OCI-LY7 (cell line): ENCODE results near the gene NPLOC4. TPM values are rescaled to one million over a fixed set of nuclear protein-coding genes. Genes with fewer than 3 reads are reported as not detected.
"Not testable (repeated sequence)": the region's sequence is repeated elsewhere in the genome, so short reads cannot be mapped to it uniquely, and the experiment has no call there.

Experiments
- BruUV-seq: library from RNA; stranded (reverse); fragments of 400-500 nt; replicated peaks from 2 replicates; lab custom pipeline; 2021; lab: Mats Ljungman, UMichigan
- CTCF ChIA-PET: fragments of 300-600 bp; sonication (Branson Sonifier 250); formaldehyde crosslinking; loops from one replicate; lab custom pipeline; 2022; ENCODE audit warnings: antibody characterized with exemption; ENCODE audit not compliant: unreplicated experiment; lab: Charles Lee
- POLR2A ChIA-PET: fragments of 300-600 bp; sonication (Branson Sonifier 250); formaldehyde crosslinking; loops from one replicate; lab custom pipeline; 2022; ENCODE audit warnings: antibody characterized with exemption; lab: Charles Lee
- DNase-seq: peaks from one replicate; pipeline ENCODE4 v3.0.0-alpha.2; 2015; ENCODE audit warnings: low spot score
- H2AFZ ChIP-seq: fragments of 200-600 bp; sonication (generic), shearing (Covaris generic); 2 replicates; pipeline ENCODE4 v1.6.1; 2014; ENCODE audit warnings: mild to moderate bottlenecking, antibody characterized with exemption, low read length, moderate library complexity
- H3K27ac ChIP-seq: fragments of 200-600 bp; sonication (generic); 2 replicates; pipeline ENCODE4 v1.5.1; 2014; ENCODE audit warnings: mixed run types, low read depth, mild to moderate bottlenecking, moderate library complexity, low read length, inconsistent platforms; ENCODE audit not compliant: poor library complexity, severe bottlenecking
- H3K36me3 ChIP-seq: fragments of 200-600 bp; sonication (generic); 2 replicates; pipeline ENCODE4 v1.6.1; 2014; ENCODE audit warnings: mild to moderate bottlenecking, antibody characterized with exemption, low read length, moderate library complexity, mixed read lengths; ENCODE audit not compliant: insufficient read depth
- H3K4me1 ChIP-seq: fragments of 200-600 bp; sonication (generic); 2 replicates; pipeline ENCODE4 v1.5.1; 2014; ENCODE audit warnings: mild to moderate bottlenecking, low read length; ENCODE audit not compliant: insufficient read depth, poor library complexity, severe bottlenecking
- H3K4me2 ChIP-seq: fragments of 200-600 bp; sonication (generic); 2 replicates; pipeline ENCODE4 v1.6.1; 2014; ENCODE audit warnings: mild to moderate bottlenecking, low read length
- H3K4me3 ChIP-seq: fragments of 200-600 bp; sonication (generic); 2 replicates; pipeline ENCODE4 v1.5.1; 2014; ENCODE audit warnings: mild to moderate bottlenecking, low read depth, low read length; ENCODE audit not compliant: poor library complexity, severe bottlenecking
- H3K79me2 ChIP-seq: fragments of 200-600 bp; sonication (generic); 2 replicates; pipeline ENCODE4 v1.6.1; 2016; ENCODE audit warnings: low read depth, mild to moderate bottlenecking, low read length, moderate library complexity, mixed read lengths; ENCODE audit not compliant: insufficient read depth
- H3K9me2 ChIP-seq: fragments of 200-600 bp; sonication (generic); 2 replicates; pipeline ENCODE4 v1.6.1; 2016; ENCODE audit warnings: mild to moderate bottlenecking, low read length, mixed read lengths; ENCODE audit not compliant: insufficient read depth
- H3K9me3 ChIP-seq: fragments of 200-600 bp; sonication (generic); 2 replicates; pipeline ENCODE4 v1.6.1; 2014; ENCODE audit warnings: mild to moderate bottlenecking, mixed run types, low read length, mixed read lengths
- H4K20me1 ChIP-seq: fragments of 200-600 bp; sonication (generic); 2 replicates; pipeline ENCODE4 v1.6.1; 2014; ENCODE audit warnings: mild to moderate bottlenecking, antibody characterized with exemption, low read length, moderate library complexity, mixed read lengths; ENCODE audit not compliant: insufficient read depth
- CTCF ChIP-seq: fragments of 200-600 bp; sonication (generic); conservative IDR thresholded peaks from 2 replicates; pipeline ENCODE4 v1.5.1; 2014; ENCODE audit warnings: mild to moderate bottlenecking, antibody characterized with exemption, low read length, moderate library complexity, mixed read lengths
- EZH2phosphoT487 ChIP-seq: fragments of 200-600 bp; sonication (generic); IDR thresholded peaks from 2 replicates; pipeline ENCODE4 v1.6.1; 2018; ENCODE audit warnings: low read depth, borderline replicate concordance, mild to moderate bottlenecking, mixed run types, antibody characterized with exemption, low read length, moderate library complexity, mixed read lengths
- intact Hi-C: fragments of 100-400 bp; cut with micrococcal nuclease; formaldehyde crosslinking; loops from one replicate; pipeline ENCODE4 v1.10.0; 2022; ENCODE audit not compliant: unreplicated experiment
- total RNA-seq, 2 experiments: library from RNA; depleted of rRNA in 1 of 2; stranded (reverse); fragments of >200 nt in 1 of 2; shearing (Covaris generic) in 1 of 2; gene quantifications; 2 replicates each; pipeline ENCODE4 v1.2.3, GENCODE V29; 2014 to 2022

NPLOC4 gene
- total RNA-seq, 2 experiments from 2014 or later: 69.6 to 118 TPM

- no peak overlapping the region for H2AFZ ChIP-seq
- no TSS peak for BruUV-seq
- ChIA-PET POLR2A (no interaction called here), CTCF (interaction anchor here (0.5 kb wide), 1 partner anchor 11 kb away, joined by 3 read pairs; no protein-coding TSS in a partner anchor)
- H3K27ac ChIP-seq: no peak overlapping the region
- no peaks in the 10 kb centered on the region for H3K9me3 ChIP-seq
- H3K4me3 ChIP-seq: no peak overlapping the region
- H3K79me2 ChIP-seq: no peaks in the 10 kb centered on the region
- peaks cover 92% of the 10 kb centered on the region for H3K36me3 ChIP-seq
- TF ChIP-seq CTCF (no peak), EZH2phosphoT487 (no peak)
- H3K4me1 ChIP-seq: no peaks in the 10 kb centered on the region
- intact Hi-C loops: loop anchor here (10.0 kb wide), 1 partner anchor 195 kb away; the partner anchor contains the start of gene BAHCC1
- H3K9me2 ChIP-seq: no peaks in the 10 kb centered on the region
- H3K4me2 ChIP-seq: no peak overlapping the region
- no peak for DNase-seq
- H4K20me1 ChIP-seq: no peaks in the 10 kb centered on the region
These were observed 47.3 kb downstream of the NPLOC4 start for GRCh38 chr17:81589612-81590011.

- Histone ChIP-seq H3K4me3 (no peak overlapping the region), H3K79me2 (no peaks in the 10 kb centered on the region), H3K4me1 (no peaks in the 10 kb centered on the region), H3K9me3 (no peaks in the 10 kb centered on the region), H2AFZ (no peak overlapping the region), H3K9me2 (no peaks in the 10 kb centered on the region), H3K27ac (no peak overlapping the region), H3K4me2 (no peak overlapping the region), H4K20me1 (no peaks in the 10 kb centered on the region), H3K36me3 (peaks cover 93% of the 10 kb centered on the region)
- BruUV-seq: no TSS peak
- TF ChIP-seq CTCF (no peak), EZH2phosphoT487 (no peak)
- no peak for DNase-seq
- ChIA-PET POLR2A (no interaction called here), CTCF (no interaction called here)
- intact Hi-C loops: no loop called here
These were observed 50.8 kb downstream of the NPLOC4 start for GRCh38 chr17:81586096-81586495.

- H3K4me2 ChIP-seq, H3K4me3 ChIP-seq, DNase-seq, H3K79me2 ChIP-seq, BruUV-seq, CTCF ChIA-PET, H2AFZ ChIP-seq, H3K4me1 ChIP-seq, H3K9me3 ChIP-seq, H3K27ac ChIP-seq, H4K20me1 ChIP-seq, intact Hi-C loops, H3K9me2 ChIP-seq: not testable (repeated sequence)
- POLR2A ChIA-PET: interaction anchor here (0.8 to 0.9 kb wide), 2 partner anchors 12 to 26 kb away, joined by 3 to 7 read pairs; no protein-coding TSS in a partner anchor
- peaks cover 88% of the 10 kb centered on the region for H3K36me3 ChIP-seq
These were observed 52.1 kb downstream of the NPLOC4 start for GRCh38 chr17:81584771-81585170.
